Lung (tissue), 12 donors: Measurements from ENCODE around the gene PFKL. TPM values are rescaled to one million over a fixed set of nuclear protein-coding genes. Genes with fewer than 3 reads are reported as not detected.

ENCODE experiments used
- ATAC-seq: fragments of 200-7000 bp; cut with Tn5 transposase; one replicate; pipeline ENCODE4 v1.9.1; 2020; ENCODE audit warnings: moderate number of reproducible peaks; ENCODE audit not compliant: insufficient read depth, low FRiP score
- DNase-seq, 3 donors: peaks; one replicate each; pipeline ENCODE4 v3.0.0-alpha.2; 2013 to 2017
- H3K27ac ChIP-seq, 2 donors: one replicate each; pipeline ENCODE4 v1.5.1; 2013; ENCODE audit warnings: mild to moderate bottlenecking in 2 of 2, moderate library complexity in 2 of 2, control low read depth in 1 of 2, inconsistent platforms in 1 of 2, low read depth in 1 of 2, low read length in 1 of 2
- H3K27me3 ChIP-seq, 3 donors: one replicate each; pipeline ENCODE4 v1.5.1; 2013; ENCODE audit warnings: low read length in 2 of 3; ENCODE audit not compliant: control insufficient read depth in 3 of 3, insufficient read depth in 3 of 3
- H3K36me3 ChIP-seq, 4 donors: one replicate each; pipeline ENCODE4 v1.5.1; 2013; ENCODE audit warnings: low read length in 4 of 4, mild to moderate bottlenecking in 1 of 4, moderate library complexity in 1 of 4; ENCODE audit not compliant: control insufficient read depth in 4 of 4, insufficient read depth in 4 of 4
- H3K4me1 ChIP-seq, 5 donors: one replicate each; pipeline ENCODE4 v1.5.1; 2013; ENCODE audit warnings: low read length in 5 of 5, mild to moderate bottlenecking in 2 of 5, moderate library complexity in 1 of 5; ENCODE audit not compliant: control insufficient read depth in 5 of 5, insufficient read depth in 5 of 5
- H3K4me3 ChIP-seq: one replicate; pipeline ENCODE4 v1.5.1; 2013; ENCODE audit warnings: mild to moderate bottlenecking, control low read depth, moderate library complexity
- H3K9ac ChIP-seq, 2 donors: one replicate each; pipeline ENCODE4 v1.5.1; 2013; ENCODE audit warnings: low read length in 2 of 2, control low read depth in 1 of 2; ENCODE audit not compliant: insufficient read depth in 1 of 2
- H3K9me3 ChIP-seq, 4 donors: one replicate each; pipeline ENCODE4 v1.5.1; 2013; ENCODE audit warnings: low read length in 3 of 4, mild to moderate bottlenecking in 1 of 4, moderate library complexity in 1 of 4; ENCODE audit not compliant: control insufficient read depth in 4 of 4, insufficient read depth in 3 of 4
- WGBS, 2 donors: extraction: QIAGEN DNeasy Blood & Tissue Kit; methylation state at CpG; one replicate each; pipeline ENCODE4 v1.1.7; 2013; 5-methylcytosine and 5-hydroxymethylcytosine counted together
- polyA plus RNA-seq, 2 donors: library from polyadenylated mRNA; stranded (reverse); fragments of 200-250 nt; gene quantifications; one replicate each; pipeline ENCODE4 v1.2.1, GENCODE V29; 2013
- total RNA-seq, 2 donors: library from RNA; depleted of rRNA in 1 of 2; stranded (reverse); fragments of >200 nt in 1 of 2; gene quantifications; one replicate each; pipeline ENCODE4 v1.2.1, GENCODE V29; 2014 to 2021
- TF ChIP-seq, protein P1 (sequence below): IDR thresholded peaks from 2 replicates; pipeline ENCODE4 v1.5.1; 2012; ENCODE audit warnings: mild to moderate bottlenecking; ENCODE audit errors: control extremely low read depth, extremely low read depth
- donor health status: control.
- donor health status: control.
- donor health status: Bipolar disorder and iron deficiency.
- donor health status: healthy.
- donor health status: DM: yes; HTN: yes; CAD: no.

Gene PFKL
- total and polyA plus RNA-seq, 4 donors: 63.4 to 129 (median 103) TPM

DNA sequence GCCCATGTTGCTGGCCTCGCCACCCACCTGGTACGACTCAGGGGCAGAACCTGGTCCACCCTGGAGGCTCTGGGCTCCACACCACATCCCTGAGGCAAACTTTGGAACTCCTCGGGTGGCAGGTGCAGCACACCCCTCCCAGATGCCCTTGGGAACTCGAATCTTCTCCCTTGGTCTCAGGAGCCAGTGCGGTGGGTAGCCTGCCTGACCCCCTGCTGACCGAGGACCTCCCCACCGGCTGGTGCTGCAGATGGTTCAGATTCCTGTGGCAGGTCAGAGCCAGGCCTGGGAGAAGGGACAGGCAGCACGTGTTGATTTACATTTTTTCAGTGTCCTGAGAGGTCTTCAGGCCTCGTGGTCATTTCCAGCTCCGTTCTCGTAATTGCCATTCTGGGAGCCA lies 45.6 kb downstream of the PFKL start:
- no peak overlapping the region for H3K9ac ChIP-seq
- no peak for ATAC-seq
- H3K4me1 ChIP-seq: peaks cover 0 to 7% (median 0%) of the 10 kb centered on the region in 5 donors
- no peak for DNase-seq
- 71 to 74% methylated on average over 11 of the region's 11 CpGs for WGBS, 2 donors
- TF ChIP-seq, protein P1, sequence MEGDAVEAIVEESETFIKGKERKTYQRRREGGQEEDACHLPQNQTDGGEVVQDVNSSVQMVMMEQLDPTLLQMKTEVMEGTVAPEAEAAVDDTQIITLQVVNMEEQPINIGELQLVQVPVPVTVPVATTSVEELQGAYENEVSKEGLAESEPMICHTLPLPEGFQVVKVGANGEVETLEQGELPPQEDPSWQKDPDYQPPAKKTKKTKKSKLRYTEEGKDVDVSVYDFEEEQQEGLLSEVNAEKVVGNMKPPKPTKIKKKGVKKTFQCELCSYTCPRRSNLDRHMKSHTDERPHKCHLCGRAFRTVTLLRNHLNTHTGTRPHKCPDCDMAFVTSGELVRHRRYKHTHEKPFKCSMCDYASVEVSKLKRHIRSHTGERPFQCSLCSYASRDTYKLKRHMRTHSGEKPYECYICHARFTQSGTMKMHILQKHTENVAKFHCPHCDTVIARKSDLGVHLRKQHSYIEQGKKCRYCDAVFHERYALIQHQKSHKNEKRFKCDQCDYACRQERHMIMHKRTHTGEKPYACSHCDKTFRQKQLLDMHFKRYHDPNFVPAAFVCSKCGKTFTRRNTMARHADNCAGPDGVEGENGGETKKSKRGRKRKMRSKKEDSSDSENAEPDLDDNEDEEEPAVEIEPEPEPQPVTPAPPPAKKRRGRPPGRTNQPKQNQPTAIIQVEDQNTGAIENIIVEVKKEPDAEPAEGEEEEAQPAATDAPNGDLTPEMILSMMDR: no peak
- H3K27me3 ChIP-seq: peaks cover 0 to 14% (median 4%) of the 10 kb centered on the region in 3 donors
- H3K27ac ChIP-seq: no peak overlapping the region
- no peaks in the 10 kb centered on the region for H3K36me3 ChIP-seq
- no peak overlapping the region for H3K4me3 ChIP-seq
- no peaks in the 10 kb centered on the region for H3K9me3 ChIP-seq

DNA sequence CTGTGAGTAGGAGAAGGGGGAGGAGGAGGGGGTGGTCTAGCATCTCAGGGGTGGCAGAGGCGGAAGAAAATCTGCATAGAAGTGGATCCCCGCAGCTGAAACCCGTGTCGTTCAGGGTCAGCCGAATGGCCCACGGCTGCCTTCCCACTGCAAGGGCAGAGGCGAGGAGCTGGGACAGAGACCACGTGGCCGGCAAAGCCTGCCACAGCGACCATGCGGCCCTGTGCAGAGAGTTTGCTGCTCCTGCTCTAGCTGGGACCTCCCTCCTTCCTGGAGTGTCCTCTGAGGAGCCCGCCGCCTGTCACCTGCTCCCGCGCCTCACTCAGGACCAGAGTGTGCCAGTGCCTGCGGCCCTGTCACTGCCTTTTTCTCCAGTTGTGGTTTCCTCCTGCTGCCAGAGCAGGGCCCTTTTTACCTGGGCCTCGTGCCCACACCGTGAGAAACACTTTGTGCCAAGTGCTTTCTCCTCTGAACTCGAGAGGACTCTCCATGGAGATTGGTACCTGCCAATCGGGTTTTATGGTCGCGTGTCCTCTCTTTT lies 48.1 kb downstream of the PFKL start:
- TF ChIP-seq, protein P1: no peak
- no peak overlapping the region for H3K9ac ChIP-seq
- H3K4me1 ChIP-seq: peaks cover 0 to 7% (median 3%) of the 10 kb centered on the region in 5 donors
- 36 to 47% methylated on average over 22 of the region's 22 CpGs for WGBS, 2 donors
- DNase-seq (peak in 1 of 3 donors; percentile 50), ATAC-seq (peak; percentile 56)
- H3K9me3 ChIP-seq: no peaks in the 10 kb centered on the region
- no peaks in the 10 kb centered on the region for H3K36me3 ChIP-seq
- peaks cover 0 to 32% (median 13%) of the 10 kb centered on the region in 3 donors for H3K27me3 ChIP-seq
- H3K4me3 ChIP-seq: no peak overlapping the region
- H3K27ac ChIP-seq: peak overlapping the region in 1 of 2 donors; percentile 55

DNA sequence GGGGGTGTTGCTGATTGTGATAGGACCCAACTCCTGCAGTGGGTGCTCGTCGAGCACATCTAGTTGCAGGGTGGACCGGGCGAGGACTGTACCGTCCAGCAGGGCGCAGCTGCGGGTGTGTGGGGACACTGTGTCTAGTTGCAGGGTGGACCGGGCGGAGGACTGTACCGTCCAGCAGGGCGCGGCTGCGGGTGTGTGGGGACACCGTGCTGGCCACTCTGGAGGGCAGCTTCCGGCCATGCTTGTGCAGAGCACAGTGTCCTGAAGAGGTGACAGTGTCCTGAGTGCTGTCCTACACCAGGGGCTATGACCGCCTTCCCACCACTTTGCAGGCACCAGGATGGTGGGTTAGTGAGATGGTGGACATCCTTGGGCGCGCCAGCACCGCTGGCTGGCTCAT lies 49.0 kb downstream of the PFKL start:
- ATAC-seq (no peak), DNase-seq (no peak)
- Histone ChIP-seq H3K9ac (no peak overlapping the region), H3K9me3 (no peaks in the 10 kb centered on the region), H3K4me1 (peaks cover 0 to 9% (median 7%) of the 10 kb centered on the region in 5 donors), H3K36me3 (no peaks in the 10 kb centered on the region), H3K27me3 (peaks cover 2 to 38% (median 15%) of the 10 kb centered on the region in 3 donors), H3K4me3 (no peak overlapping the region), H3K27ac (no peak overlapping the region)
- 88 to 96% methylated on average over 19 of the region's 19 CpGs for WGBS, 2 donors
- TF ChIP-seq, protein P1: no peak

DNA sequence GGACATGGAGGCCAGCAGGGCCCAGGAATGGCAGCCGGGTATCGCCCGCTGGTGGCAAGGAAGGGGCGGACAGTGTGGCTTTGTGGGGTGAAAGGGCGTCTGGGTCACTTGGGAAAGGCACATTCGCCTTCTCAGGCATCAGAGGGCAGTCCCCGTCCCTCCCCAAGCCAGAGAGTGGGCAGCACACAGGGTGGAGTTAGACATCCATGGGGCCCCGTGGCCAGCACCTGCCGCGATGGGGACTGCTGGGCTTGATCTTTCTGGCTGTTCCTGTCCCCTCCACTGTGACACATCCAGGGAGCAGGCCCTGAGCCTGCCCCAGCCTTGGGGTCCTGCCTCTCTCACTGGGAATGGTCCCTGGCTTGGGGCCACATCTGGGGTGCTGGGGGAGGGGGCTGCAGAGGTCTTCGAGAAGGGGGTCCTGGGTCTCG lies 49.6 kb downstream of the PFKL start:
- 79 to 80% methylated on average over 12 of the region's 12 CpGs for WGBS, 2 donors
- ATAC-seq (no peak), DNase-seq (no peak)
- H3K27ac ChIP-seq: no peak overlapping the region
- H3K9me3 ChIP-seq: no peaks in the 10 kb centered on the region
- TF ChIP-seq, protein P1: no peak
- H3K4me3 ChIP-seq: no peak overlapping the region
- H3K27me3 ChIP-seq: peaks cover 4 to 39% (median 15%) of the 10 kb centered on the region in 3 donors
- H3K4me1 ChIP-seq: peaks cover 0 to 9% (median 7%) of the 10 kb centered on the region in 5 donors
- H3K9ac ChIP-seq: no peak overlapping the region
- H3K36me3 ChIP-seq: no peaks in the 10 kb centered on the region
